ENCODE measurements around the gene PPP6R3. TPM values are rescaled to one million over a fixed set of nuclear protein-coding genes. Genes with fewer than 3 reads are reported as not detected.

The PPP6R3 gene
- total and polyA plus RNA-seq, 10 of the 15 experiments (the other 5 are each of a cell fraction or from before 2014, with no cell fraction given): 12.4 to 123 (median 74.1) TPM

DNA sequence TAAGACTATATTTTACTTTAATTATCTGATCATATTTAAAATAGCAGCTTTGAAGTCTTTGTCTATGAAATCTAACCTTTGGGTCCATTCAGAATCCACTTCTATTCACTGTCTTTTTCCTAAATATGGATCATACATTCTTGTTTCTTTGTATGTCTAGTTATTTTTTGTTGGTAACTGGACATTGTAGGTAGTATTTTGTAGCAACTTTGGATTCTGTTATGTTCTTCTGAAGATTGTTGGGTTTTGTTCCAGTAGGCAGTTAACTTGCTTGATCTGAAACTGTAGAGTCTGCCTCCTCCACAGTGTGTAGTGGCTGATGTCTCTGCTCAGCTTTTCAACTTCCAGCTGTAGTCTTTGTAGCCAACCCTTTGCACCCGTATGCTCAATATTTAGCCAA is 186.3 kb downstream of the PPP6R3 start (continued):
- TF ChIP-seq, protein P1, sequence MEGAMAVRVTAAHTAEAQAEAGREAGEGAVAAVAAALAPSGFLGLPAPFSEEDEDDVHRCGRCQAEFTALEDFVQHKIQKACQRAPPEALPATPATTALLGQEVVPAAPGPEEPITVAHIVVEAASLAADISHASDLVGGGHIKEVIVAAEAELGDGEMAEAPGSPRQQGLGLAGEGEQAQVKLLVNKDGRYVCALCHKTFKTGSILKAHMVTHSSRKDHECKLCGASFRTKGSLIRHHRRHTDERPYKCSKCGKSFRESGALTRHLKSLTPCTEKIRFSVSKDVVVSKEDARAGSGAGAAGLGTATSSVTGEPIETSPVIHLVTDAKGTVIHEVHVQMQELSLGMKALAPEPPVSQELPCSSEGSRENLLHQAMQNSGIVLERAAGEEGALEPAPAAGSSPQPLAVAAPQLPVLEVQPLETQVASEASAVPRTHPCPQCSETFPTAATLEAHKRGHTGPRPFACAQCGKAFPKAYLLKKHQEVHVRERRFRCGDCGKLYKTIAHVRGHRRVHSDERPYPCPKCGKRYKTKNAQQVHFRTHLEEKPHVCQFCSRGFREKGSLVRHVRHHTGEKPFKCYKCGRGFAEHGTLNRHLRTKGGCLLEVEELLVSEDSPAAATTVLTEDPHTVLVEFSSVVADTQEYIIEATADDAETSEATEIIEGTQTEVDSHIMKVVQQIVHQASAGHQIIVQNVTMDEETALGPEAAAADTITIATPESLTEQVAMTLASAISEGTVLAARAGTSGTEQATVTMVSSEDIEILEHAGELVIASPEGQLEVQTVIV (IDR thresholded peaks at IDR 0.05; ENCODE audit: borderline replicate concordance, partially characterized antibody): no peak
- TF ChIP-seq RBBP5 (conservative IDR thresholded peaks at IDR 0.05): no peak

DNA sequence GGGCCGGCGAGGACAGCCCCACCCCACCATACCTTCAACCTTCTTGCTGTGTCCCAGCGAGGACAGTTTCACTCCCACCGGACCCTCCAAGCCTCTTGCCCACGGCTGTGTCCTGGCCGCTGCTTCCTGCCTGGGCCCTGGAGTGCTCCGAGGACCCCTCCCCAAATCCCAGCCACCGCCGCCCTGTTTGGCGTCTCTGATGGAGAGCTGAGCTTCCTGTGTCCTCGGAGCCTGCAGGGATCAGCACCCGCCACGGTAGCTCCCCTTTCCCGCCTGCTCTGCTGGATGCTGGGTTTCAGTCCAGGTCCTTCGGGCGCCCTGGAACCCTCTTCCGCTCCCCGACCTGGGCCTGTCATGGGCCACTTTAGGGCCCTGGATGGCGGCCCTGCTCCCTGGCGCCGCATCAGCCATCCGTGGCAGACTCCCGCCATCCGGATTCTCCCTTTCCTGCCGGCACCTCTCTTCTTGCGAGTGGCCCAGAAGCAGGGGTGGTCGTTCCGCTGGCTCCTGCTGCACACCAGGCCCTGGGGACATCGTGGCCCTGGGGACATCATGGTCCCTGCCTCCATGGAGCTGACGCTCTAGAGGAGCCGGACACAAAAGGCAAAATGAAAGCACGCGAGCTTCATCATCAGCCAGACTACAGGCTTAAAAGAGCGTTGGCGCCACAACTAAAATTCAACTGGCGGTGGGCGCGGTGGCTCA is 189.5 kb downstream of the PPP6R3 start:
- no peak for DNase-seq (ENCODE audit: low read depth, low spot score)
- H3K36me3 ChIP-seq (ENCODE audit: control insufficient read depth in 2 of 2, insufficient read depth in 2 of 2, low read length in 1 of 2): no peaks in the 10 kb centered on the region
- H3K4me2 ChIP-seq (ENCODE audit: control insufficient read depth, insufficient read depth): no peak overlapping the region
- in situ Hi-C loops (cut with MboI) (no loop called here), intact Hi-C loops (cut with micrococcal nuclease; ENCODE audit: unreplicated experiment) (no loop called here)
- RAD21 ChIA-PET (ENCODE audit: unreplicated experiment): no interaction called here
- H4K20me1 ChIP-seq (ENCODE audit: control insufficient read depth, insufficient read depth): no peaks in the 10 kb centered on the region
- SMC1A ChIA-PET (ENCODE audit: uncharacterized antibody, unreplicated experiment): no interaction called here
- no peak for FAIRE-seq
- CTCF ChIA-PET: no interaction called here
- H3K27me3 ChIP-seq (replicated peaks in 1 of 2; ENCODE audit: control insufficient read depth in 2 of 2, insufficient read depth in 2 of 2, low read length in 1 of 2): no peaks in the 10 kb centered on the region; a peak in 1 of 4 replicates
- no peaks in the 10 kb centered on the region for H3K79me2 ChIP-seq (ENCODE audit: control insufficient read depth, insufficient read depth, low read length)
- H3K4me3 ChIP-seq: no peak overlapping the region
- BruUV-seq (replicated peaks): no TSS peak
- 69% methylated on average over 34 of the region's 38 CpGs for WGBS (ENCODE audit: insufficient coverage, insufficient replicate concordance, low lambda C conversion rate, missing lambda C conversion rate)
- ATAC-seq: no peak
- H3K27ac ChIP-seq (ENCODE audit: control insufficient read depth, insufficient read depth): no peak overlapping the region
- H3K4me1 ChIP-seq (ENCODE audit: control insufficient read depth, insufficient read depth, low read length): no peaks in the 10 kb centered on the region
- no peak overlapping the region for H2AFZ ChIP-seq (ENCODE audit: control insufficient read depth, low read depth, low read length)
- H3K9ac ChIP-seq (ENCODE audit: control insufficient read depth, insufficient read depth, low read length): no peak overlapping the region
- H3K9me3 ChIP-seq (replicated peaks; ENCODE audit: control insufficient read depth, insufficient read depth, low read length): peaks cover 4% of the 10 kb centered on the region; the same call in 2 of the 3 replicates
- POLR2A ChIA-PET: no interaction called here
- no peak for TF ChIP-seq TCF7 (IDR thresholded peaks at IDR 0.05; ENCODE audit: borderline replicate concordance)
- TF ChIP-seq NFIC (IDR thresholded peaks at IDR 0.05; ENCODE audit: low read depth, low read length): no peak
- no peak for TF ChIP-seq SPI1 (IDR thresholded peaks at IDR 0.05; ENCODE audit: borderline replicate concordance, insufficient read depth, low read depth, low read length)
- no peak for TF ChIP-seq EGR1 (IDR thresholded peaks at IDR 0.05; ENCODE audit: borderline replicate concordance in 1 of 2, low read depth in 2 of 2, low read length in 2 of 2)
- no peak for TF ChIP-seq ZSCAN29 (IDR thresholded peaks at IDR 0.05)
- TF ChIP-seq, protein P2, sequence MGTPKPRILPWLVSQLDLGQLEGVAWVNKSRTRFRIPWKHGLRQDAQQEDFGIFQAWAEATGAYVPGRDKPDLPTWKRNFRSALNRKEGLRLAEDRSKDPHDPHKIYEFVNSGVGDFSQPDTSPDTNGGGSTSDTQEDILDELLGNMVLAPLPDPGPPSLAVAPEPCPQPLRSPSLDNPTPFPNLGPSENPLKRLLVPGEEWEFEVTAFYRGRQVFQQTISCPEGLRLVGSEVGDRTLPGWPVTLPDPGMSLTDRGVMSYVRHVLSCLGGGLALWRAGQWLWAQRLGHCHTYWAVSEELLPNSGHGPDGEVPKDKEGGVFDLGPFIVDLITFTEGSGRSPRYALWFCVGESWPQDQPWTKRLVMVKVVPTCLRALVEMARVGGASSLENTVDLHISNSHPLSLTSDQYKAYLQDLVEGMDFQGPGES (IDR thresholded peaks at IDR 0.05): no peak
- TF ChIP-seq, protein P3, sequence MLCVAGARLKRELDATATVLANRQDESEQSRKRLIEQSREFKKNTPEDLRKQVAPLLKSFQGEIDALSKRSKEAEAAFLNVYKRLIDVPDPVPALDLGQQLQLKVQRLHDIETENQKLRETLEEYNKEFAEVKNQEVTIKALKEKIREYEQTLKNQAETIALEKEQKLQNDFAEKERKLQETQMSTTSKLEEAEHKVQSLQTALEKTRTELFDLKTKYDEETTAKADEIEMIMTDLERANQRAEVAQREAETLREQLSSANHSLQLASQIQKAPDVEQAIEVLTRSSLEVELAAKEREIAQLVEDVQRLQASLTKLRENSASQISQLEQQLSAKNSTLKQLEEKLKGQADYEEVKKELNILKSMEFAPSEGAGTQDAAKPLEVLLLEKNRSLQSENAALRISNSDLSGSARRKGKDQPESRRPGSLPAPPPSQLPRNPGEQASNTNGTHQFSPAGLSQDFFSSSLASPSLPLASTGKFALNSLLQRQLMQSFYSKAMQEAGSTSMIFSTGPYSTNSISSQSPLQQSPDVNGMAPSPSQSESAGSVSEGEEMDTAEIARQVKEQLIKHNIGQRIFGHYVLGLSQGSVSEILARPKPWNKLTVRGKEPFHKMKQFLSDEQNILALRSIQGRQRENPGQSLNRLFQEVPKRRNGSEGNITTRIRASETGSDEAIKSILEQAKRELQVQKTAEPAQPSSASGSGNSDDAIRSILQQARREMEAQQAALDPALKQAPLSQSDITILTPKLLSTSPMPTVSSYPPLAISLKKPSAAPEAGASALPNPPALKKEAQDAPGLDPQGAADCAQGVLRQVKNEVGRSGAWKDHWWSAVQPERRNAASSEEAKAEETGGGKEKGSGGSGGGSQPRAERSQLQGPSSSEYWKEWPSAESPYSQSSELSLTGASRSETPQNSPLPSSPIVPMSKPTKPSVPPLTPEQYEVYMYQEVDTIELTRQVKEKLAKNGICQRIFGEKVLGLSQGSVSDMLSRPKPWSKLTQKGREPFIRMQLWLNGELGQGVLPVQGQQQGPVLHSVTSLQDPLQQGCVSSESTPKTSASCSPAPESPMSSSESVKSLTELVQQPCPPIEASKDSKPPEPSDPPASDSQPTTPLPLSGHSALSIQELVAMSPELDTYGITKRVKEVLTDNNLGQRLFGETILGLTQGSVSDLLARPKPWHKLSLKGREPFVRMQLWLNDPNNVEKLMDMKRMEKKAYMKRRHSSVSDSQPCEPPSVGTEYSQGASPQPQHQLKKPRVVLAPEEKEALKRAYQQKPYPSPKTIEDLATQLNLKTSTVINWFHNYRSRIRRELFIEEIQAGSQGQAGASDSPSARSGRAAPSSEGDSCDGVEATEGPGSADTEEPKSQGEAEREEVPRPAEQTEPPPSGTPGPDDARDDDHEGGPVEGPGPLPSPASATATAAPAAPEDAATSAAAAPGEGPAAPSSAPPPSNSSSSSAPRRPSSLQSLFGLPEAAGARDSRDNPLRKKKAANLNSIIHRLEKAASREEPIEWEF (IDR thresholded peaks at IDR 0.05; ENCODE audit: insufficient replicate concordance, low read depth, low read length): no peak
